HEK293T (cell line): Measurements from ENCODE around the gene PSG3.
"Not testable (repeated sequence)": the region's sequence is repeated elsewhere in the genome, so short reads cannot be mapped to it uniquely, and the experiment has no call there.

Source experiments
- CTCF ChIA-PET: fragments of 350-600 bp; formaldehyde crosslinking; extraction: SDS; loops from one replicate; lab custom pipeline; 2021; ENCODE audit warnings: antibody characterized with exemption, inconsistent platforms; lab: Yijun Ruan, JAX
- POLR2A ChIA-PET: fragments of 350-600 bp; formaldehyde crosslinking; extraction: SDS; loops from one replicate; lab custom pipeline; 2020; ENCODE audit warnings: antibody characterized with exemption, inconsistent platforms; lab: Yijun Ruan, JAX
- DNase-seq: peaks from one replicate; pipeline ENCODE4 v3.0.0; 2012; ENCODE audit warnings: mixed read lengths; ENCODE audit errors: extremely low spot score
- FOXA1 ChIP-seq: fragments of 450-650 bp; IDR thresholded peaks from 2 replicates; pipeline ENCODE4 v1.6.1; 2016; ENCODE audit warnings: mild to moderate bottlenecking
- TARDBP ChIP-seq: fragments of 450-650 bp; IDR thresholded peaks from 2 replicates; pipeline ENCODE4 v1.6.1; 2016
- ZNF384 ChIP-seq: fragments of 450-650 bp; IDR thresholded peaks from 2 replicates; pipeline ENCODE4 v1.6.1; 2016
- TF ChIP-seq, protein P1 (sequence below): fragments of 450-650 bp; IDR thresholded peaks from 2 replicates; pipeline ENCODE4 v1.6.1; 2016

Gene PSG3

DNA sequence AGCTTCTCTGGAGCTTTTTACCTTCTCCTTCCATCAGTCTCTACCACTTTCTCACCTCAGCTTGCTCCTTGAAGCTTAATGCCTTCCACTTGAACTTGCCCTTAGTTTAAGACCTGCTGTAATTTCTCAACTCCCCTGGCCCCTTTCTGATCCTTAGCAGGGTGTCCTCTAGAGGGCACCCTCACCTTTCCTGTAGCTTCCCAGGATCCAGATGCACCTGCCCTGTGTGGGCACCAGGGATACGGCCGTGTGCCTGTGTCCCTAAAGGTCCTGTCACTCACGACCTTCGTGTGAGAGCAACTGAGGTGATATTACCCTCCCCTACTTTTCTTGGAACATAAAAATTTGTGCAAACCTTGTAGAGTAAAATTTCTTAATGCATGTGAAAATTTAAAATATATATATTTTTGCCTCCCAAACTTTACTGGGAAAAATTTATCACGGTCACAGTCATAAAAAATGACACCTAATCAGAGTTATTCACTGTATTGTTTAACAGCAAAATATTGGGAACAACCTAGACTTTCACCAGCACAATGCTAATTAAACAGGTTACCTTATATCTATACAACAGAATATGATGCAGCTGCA is 46.4 kb downstream of the PSG3 start:
- CTCF ChIA-PET, result interaction anchor here (0.8 to 1.2 kb wide), 3 partner anchors 30 to 97 kb away, joined by 3 read pairs; no protein-coding TSS in a partner anchor
- POLR2A ChIA-PET, result no interaction called here
- TF ChIP-seq, protein P1, sequence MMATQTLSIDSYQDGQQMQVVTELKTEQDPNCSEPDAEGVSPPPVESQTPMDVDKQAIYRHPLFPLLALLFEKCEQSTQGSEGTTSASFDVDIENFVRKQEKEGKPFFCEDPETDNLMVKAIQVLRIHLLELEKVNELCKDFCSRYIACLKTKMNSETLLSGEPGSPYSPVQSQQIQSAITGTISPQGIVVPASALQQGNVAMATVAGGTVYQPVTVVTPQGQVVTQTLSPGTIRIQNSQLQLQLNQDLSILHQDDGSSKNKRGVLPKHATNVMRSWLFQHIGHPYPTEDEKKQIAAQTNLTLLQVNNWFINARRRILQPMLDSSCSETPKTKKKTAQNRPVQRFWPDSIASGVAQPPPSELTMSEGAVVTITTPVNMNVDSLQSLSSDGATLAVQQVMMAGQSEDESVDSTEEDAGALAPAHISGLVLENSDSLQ, result peak; percentile 54
- no peak for TF ChIP-seq FOXA1
- peak; percentile 65 for DNase-seq

DNA sequence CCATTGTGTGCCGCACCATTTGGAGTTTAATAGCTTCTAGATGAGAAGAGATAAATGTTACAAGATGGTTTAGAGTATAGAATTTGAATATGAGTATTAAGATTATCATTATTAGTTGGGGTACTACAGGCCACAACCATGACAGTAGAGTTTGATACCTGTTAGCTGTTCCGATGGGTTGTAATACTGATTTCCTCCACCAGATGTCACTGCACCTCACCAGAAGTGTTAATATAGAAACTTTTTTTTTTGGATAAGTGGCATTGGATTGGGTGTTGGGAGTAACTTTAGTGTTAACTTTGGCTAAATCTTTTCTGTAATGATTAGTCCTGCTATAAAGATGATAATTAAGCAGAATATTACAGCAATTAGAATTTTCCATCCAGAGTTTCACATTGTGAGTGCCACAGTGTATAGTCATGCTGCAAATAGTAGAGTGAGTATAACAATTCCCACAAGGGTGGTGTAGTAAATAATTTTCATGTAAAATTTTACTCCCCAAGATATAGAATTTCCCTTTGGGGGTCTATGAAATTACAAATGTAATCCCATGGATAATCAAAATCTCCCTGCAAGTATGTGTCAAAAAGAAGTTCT is 56.3 kb downstream of the PSG3 start:
- DNase-seq, result no peak
- TF ChIP-seq TARDBP, result no peak
- TF ChIP-seq ZNF384, result peak; percentile 12; the same call in 1 of the 2 replicates
- CTCF ChIA-PET, result no interaction called here
- POLR2A ChIA-PET, result no interaction called here

DNA sequence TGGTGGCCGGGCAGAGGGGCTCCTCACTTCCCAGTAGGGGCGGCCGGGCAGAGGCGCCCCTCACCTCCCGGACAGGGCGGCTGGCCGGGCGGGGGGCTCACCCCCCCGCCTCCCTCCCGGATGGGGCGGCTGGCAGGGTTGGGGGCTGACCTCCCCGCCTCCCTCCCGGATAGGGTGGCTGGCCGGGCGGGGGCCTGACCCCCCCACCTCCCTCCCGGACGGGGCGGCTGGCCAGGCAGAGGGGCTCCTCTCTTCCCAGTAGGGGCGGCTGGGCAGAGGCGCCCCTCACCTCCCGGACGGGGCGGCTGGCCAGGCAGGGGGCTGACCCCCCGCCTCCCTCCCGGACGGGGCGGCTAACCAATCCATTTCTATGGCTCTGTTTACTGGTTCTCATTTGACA is 64.0 kb downstream of the PSG3 start:
- DNase-seq, CTCF ChIA-PET, POLR2A ChIA-PET: not testable (repeated sequence)

DNA sequence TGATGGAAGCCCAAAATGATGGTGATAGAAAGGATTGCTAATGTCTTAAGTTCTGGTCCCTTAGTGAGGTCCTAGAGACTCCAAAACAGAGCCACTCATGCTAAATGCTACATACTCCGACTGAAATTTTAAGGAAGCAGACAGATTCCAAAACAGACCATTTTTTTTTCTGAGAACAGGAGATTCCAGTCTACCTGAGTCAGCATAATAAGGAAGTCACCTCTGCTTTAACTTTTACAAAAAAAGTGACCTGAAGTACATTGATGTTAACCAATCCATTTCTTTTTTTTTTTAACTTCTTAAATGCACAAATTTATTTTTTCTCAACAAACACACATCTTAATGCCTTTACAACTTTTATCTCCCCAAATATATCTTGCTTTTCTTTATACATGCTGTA is 65.7 kb downstream of the PSG3 start:
- POLR2A ChIA-PET, CTCF ChIA-PET, DNase-seq: not testable (repeated sequence)
